Astrocyte (in vitro differentiated cells and primary cell): Measurements from ENCODE around the gene CAPZB. TPM values are rescaled to one million over a fixed set of nuclear protein-coding genes. Genes with fewer than 3 reads are reported as not detected.

Experiments
- DNase-seq: peaks from one replicate; pipeline ENCODE4 v3.0.0-alpha.2; 2010; ENCODE audit warnings: low read depth
- FAIRE-seq: peaks from 2 replicates; lab custom pipeline; 2011; peaks lifted over from hg19 to GRCh38; lab: Jason Lieb, UNC
- H2AFZ ChIP-seq: 2 replicates; pipeline ENCODE4 v1.6.0; 2012; ENCODE audit warnings: low read depth, low read length, inconsistent platforms
- H3K27ac ChIP-seq: 2 replicates; pipeline ENCODE4 v1.5.1; 2011; ENCODE audit warnings: low read depth, low read length, inconsistent platforms
- H3K27me3 ChIP-seq: 2 replicates; pipeline ENCODE4 v1.6.0; 2011; ENCODE audit warnings: low read length, inconsistent platforms; ENCODE audit not compliant: insufficient read depth
- H3K36me3 ChIP-seq: 2 replicates; pipeline ENCODE4 v1.5.1; 2011; ENCODE audit warnings: low read length, inconsistent platforms; ENCODE audit not compliant: insufficient read depth
- H3K4me1 ChIP-seq: 2 replicates; pipeline ENCODE4 v1.5.1; 2011; ENCODE audit warnings: low read length, inconsistent platforms; ENCODE audit not compliant: insufficient read depth
- H3K4me2 ChIP-seq: 2 replicates; pipeline ENCODE4 v1.6.0; 2012; ENCODE audit warnings: low read length, inconsistent platforms
- H3K4me3 ChIP-seq: 2 replicates; pipeline ENCODE4 v1.5.1; 2011; ENCODE audit warnings: low read depth, mild to moderate bottlenecking, low read length, inconsistent platforms; ENCODE audit not compliant: insufficient read depth
- H3K79me2 ChIP-seq: 2 replicates; pipeline ENCODE4 v1.6.0; 2012; ENCODE audit warnings: mild to moderate bottlenecking, low read length, inconsistent platforms; ENCODE audit not compliant: insufficient read depth
- H3K9ac ChIP-seq: 2 replicates; pipeline ENCODE4 v1.6.0; 2012; ENCODE audit warnings: mild to moderate bottlenecking, low read length, inconsistent platforms
- H3K9me3 ChIP-seq: 2 replicates; pipeline ENCODE4 v1.5.1; 2012; ENCODE audit warnings: low read depth, mild to moderate bottlenecking, low read length, inconsistent platforms; ENCODE audit not compliant: insufficient read depth
- H4K20me1 ChIP-seq: 2 replicates; pipeline ENCODE4 v1.6.0; 2012; ENCODE audit warnings: low read length, inconsistent platforms; ENCODE audit not compliant: insufficient read depth
- H3K27ac Mint-ChIP-seq: one replicate; pipeline ENCODE4 v1.8.0; 2021; ENCODE audit warnings: mild to moderate bottlenecking, mixed read lengths; ENCODE audit not compliant: unreplicated experiment
- H3K27me3 Mint-ChIP-seq: one replicate; pipeline ENCODE4 v1.8.0; 2021; ENCODE audit warnings: low read depth, mixed read lengths; ENCODE audit not compliant: unreplicated experiment
- H3K36me3 Mint-ChIP-seq: one replicate; pipeline ENCODE4 v1.8.0; 2021; ENCODE audit warnings: low read depth, mixed read lengths; ENCODE audit not compliant: unreplicated experiment
- H3K4me1 Mint-ChIP-seq: one replicate; pipeline ENCODE4 v1.8.0; 2021; ENCODE audit warnings: low read depth, mixed read lengths; ENCODE audit not compliant: unreplicated experiment
- H3K4me3 Mint-ChIP-seq: one replicate; pipeline ENCODE4 v1.8.0; 2021; ENCODE audit warnings: mild to moderate bottlenecking, moderate library complexity, mixed read lengths; ENCODE audit not compliant: unreplicated experiment
- H3K9me3 Mint-ChIP-seq: one replicate; pipeline ENCODE4 v1.8.0; 2021; ENCODE audit warnings: mild to moderate bottlenecking, mixed read lengths; ENCODE audit not compliant: unreplicated experiment
- EZH2 ChIP-seq: IDR thresholded peaks from 2 replicates; pipeline ENCODE4 v1.6.1; 2012; ENCODE audit warnings: mild to moderate bottlenecking, low read length, inconsistent platforms; ENCODE audit not compliant: insufficient read depth
- total RNA-seq: library from RNA; stranded (reverse); gene quantifications from 2 replicates; pipeline ENCODE4 v1.2.1, GENCODE V29; 2021
- TF ChIP-seq, protein P1 (sequence below): IDR thresholded peaks from 2 replicates; pipeline ENCODE4 v1.5.1; 2011; ENCODE audit warnings: low read depth, mild to moderate bottlenecking, inconsistent platforms, low read length, moderate library complexity; ENCODE audit not compliant: insufficient read depth

CAPZB gene
- total RNA-seq, 1 donor from 2014 or later: 458 TPM

GRCh38 chr1:19329188-19329587, 156.2 kb downstream of the CAPZB start:
- no peak overlapping the region for H2AFZ ChIP-seq
- H3K9me3 ChIP-seq: no peaks in the 10 kb centered on the region
- DNase-seq (no peak), FAIRE-seq (no peak)
- H4K20me1 ChIP-seq: peaks cover 23% of the 10 kb centered on the region
- Mint-ChIP-seq H3K4me1 (peaks cover 3% of the 10 kb centered on the region), H3K36me3 (peaks cover 7% of the 10 kb centered on the region), H3K9me3 (no peaks in the 10 kb centered on the region), H3K4me3 (no peak overlapping the region), H3K27ac (no peak overlapping the region), H3K27me3 (no peaks in the 10 kb centered on the region)
- H3K27me3 ChIP-seq: no peaks in the 10 kb centered on the region
- no peaks in the 10 kb centered on the region for H3K4me1 ChIP-seq
- H3K4me2 ChIP-seq: no peak overlapping the region
- H3K4me3 ChIP-seq: no peak overlapping the region
- H3K9ac ChIP-seq: no peak overlapping the region
- H3K27ac ChIP-seq: no peak overlapping the region
- TF ChIP-seq, protein P1, sequence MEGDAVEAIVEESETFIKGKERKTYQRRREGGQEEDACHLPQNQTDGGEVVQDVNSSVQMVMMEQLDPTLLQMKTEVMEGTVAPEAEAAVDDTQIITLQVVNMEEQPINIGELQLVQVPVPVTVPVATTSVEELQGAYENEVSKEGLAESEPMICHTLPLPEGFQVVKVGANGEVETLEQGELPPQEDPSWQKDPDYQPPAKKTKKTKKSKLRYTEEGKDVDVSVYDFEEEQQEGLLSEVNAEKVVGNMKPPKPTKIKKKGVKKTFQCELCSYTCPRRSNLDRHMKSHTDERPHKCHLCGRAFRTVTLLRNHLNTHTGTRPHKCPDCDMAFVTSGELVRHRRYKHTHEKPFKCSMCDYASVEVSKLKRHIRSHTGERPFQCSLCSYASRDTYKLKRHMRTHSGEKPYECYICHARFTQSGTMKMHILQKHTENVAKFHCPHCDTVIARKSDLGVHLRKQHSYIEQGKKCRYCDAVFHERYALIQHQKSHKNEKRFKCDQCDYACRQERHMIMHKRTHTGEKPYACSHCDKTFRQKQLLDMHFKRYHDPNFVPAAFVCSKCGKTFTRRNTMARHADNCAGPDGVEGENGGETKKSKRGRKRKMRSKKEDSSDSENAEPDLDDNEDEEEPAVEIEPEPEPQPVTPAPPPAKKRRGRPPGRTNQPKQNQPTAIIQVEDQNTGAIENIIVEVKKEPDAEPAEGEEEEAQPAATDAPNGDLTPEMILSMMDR: no peak
- TF ChIP-seq EZH2: no peak
- H3K79me2 ChIP-seq: no peaks in the 10 kb centered on the region
- peaks cover 4% of the 10 kb centered on the region for H3K36me3 ChIP-seq

DNA sequence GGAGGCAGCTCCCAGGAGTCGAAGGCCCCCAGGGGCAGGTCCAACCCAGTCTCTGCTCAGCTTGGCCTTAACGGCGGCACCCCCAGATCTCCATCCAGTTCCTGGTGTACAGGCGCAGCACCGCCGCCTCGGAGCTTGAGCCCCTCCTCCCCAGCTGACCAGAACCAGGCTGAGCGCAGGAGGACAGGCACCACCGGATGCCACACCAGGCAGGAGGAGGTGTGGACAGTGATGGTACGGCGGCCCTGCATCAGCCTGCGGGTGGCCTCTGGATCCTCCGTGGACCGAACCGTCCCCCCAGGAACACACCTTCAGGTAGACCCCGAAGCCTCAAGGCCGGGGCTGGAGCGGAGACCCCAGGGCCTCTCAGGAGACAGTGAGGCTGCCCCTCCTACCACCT, 156.9 kb downstream of the CAPZB start:
- Mint-ChIP-seq H3K4me3 (no peak overlapping the region), H3K9me3 (no peaks in the 10 kb centered on the region), H3K27ac (no peak overlapping the region), H3K4me1 (no peaks in the 10 kb centered on the region), H3K27me3 (no peaks in the 10 kb centered on the region), H3K36me3 (peaks cover 10% of the 10 kb centered on the region)
- Histone ChIP-seq H3K79me2 (no peaks in the 10 kb centered on the region), H3K27ac (no peak overlapping the region), H3K9me3 (no peaks in the 10 kb centered on the region), H3K9ac (no peak overlapping the region), H2AFZ (no peak overlapping the region), H3K36me3 (peaks cover 4% of the 10 kb centered on the region), H3K27me3 (no peaks in the 10 kb centered on the region), H4K20me1 (peaks cover 23% of the 10 kb centered on the region), H3K4me3 (no peak overlapping the region), H3K4me2 (no peak overlapping the region), H3K4me1 (no peaks in the 10 kb centered on the region)
- FAIRE-seq (no peak), DNase-seq (no peak)
- TF ChIP-seq, protein P1: no peak

GRCh38 chr1:19327736-19328135, 157.6 kb downstream of the CAPZB start:
- no peaks in the 10 kb centered on the region for H3K27me3 ChIP-seq
- no peak overlapping the region for H3K4me2 ChIP-seq
- no peak overlapping the region for H3K27ac ChIP-seq
- no peaks in the 10 kb centered on the region for H3K4me1 Mint-ChIP-seq
- H3K9me3 ChIP-seq: no peaks in the 10 kb centered on the region
- H3K36me3 ChIP-seq: peaks cover 4% of the 10 kb centered on the region
- peaks cover 22% of the 10 kb centered on the region for H4K20me1 ChIP-seq
- no peak overlapping the region for H3K9ac ChIP-seq
- FAIRE-seq (no peak), DNase-seq (no peak)
- no peak for TF ChIP-seq EZH2
- TF ChIP-seq, protein P1: no peak
- H3K79me2 ChIP-seq: no peaks in the 10 kb centered on the region
- H3K27ac Mint-ChIP-seq: no peak overlapping the region
- H3K27me3 Mint-ChIP-seq: no peaks in the 10 kb centered on the region
- no peaks in the 10 kb centered on the region for H3K4me1 ChIP-seq
- no peaks in the 10 kb centered on the region for H3K9me3 Mint-ChIP-seq
- H3K36me3 Mint-ChIP-seq: peaks cover 10% of the 10 kb centered on the region
- no peak overlapping the region for H3K4me3 Mint-ChIP-seq
- no peak overlapping the region for H3K4me3 ChIP-seq
- no peak overlapping the region for H2AFZ ChIP-seq
